ENCODE measurements around the gene ENHO. TPM values are rescaled to one million over a fixed set of nuclear protein-coding genes. Genes with fewer than 3 reads are reported as not detected.
A peak's percentile ranks its signal among the peaks of the same experiment; 100 is the strongest.

Gene ENHO
- 4.0 TPM in 1 of 2 replicates, not detected in the other for total RNA-seq (2014; rRNA removed; shearing (Covaris generic); ENCODE audit: low replicate concordance)

- peak; percentile 90 for DNase-seq (ENCODE audit: low read depth)
- in situ Hi-C loops (cut with HindIII; ENCODE audit: low pct_unique_long_range_greater_than_20kb, low sequenced_read_pairs) = no loop called here
These were observed at the start of gene ENHO for GRCh38 chr9:34522971-34523797. TSS of gene ENHO (minus strand) at chr9:34522990. CDS start at chr9:34521695, 1,295 bp downstream.

- in situ Hi-C loops (cut with HindIII; ENCODE audit: low pct_unique_long_range_greater_than_20kb, low sequenced_read_pairs) = no loop called here
- no peak for DNase-seq (ENCODE audit: low read depth)
These were observed 49.3 kb upstream of the ENHO start for GRCh38 chr9:34572092-34572491.

- DNase-seq (ENCODE audit: low read depth) = no peak
- in situ Hi-C loops (cut with HindIII; ENCODE audit: low pct_unique_long_range_greater_than_20kb, low sequenced_read_pairs) = no loop called here
These were observed 48.7 kb upstream of the ENHO start for GRCh38 chr9:34571481-34571810.

DNA sequence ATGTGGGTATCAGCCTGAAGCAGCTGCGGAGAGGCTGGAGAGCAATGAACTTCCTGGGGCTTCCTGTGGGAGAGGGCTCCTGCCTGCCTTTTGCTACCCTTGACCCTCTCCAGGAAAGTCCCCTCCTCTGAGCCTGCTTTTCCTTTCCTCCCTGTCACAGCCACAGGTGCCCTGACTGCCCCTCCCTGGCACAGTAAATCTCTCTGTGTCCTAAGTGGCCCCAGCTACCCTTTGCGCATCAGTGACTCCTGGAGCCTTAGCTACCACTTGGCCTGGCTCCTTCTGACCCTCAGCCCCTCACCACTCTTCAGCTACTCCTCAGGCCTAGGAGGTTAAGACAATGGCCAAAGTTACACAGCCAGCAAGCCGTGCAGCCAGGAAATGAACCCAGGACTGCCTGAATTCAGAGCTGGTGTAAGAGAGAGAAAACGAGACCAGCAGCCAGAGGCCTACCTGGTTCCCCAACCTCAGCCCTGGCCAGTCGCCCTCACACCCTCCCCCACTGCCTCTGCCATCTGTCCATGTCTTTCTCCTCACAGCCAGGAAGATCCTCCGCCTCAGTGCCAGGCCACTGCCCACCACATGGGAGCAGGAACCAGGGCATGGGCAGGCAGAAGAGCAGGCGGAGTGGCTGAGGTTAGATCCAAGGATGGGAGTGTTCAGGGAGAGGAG is 48.2 kb upstream of the ENHO start:
- in situ Hi-C loops (cut with HindIII; ENCODE audit: low pct_unique_long_range_greater_than_20kb, low sequenced_read_pairs) = no loop called here
- no peak for DNase-seq (ENCODE audit: low read depth)

DNA sequence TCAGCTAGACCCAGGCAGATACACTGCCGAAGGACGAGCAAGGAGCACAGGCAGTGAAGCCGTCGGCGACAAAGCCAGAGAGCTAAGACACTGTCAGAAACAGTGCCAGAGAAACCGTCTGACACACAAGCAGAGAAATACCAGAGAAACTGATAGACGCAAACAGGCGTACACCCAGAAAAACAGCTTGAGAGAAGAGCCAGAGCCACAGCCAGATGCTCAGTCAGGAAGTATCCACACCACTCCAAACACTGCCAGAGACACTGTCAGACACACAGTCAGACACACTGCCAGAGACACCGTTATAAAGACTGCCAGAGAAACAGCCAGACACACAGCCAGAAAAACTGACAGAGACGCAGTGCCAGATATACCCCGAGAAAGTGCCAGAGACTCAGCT is 47.6 kb upstream of the ENHO start:
- in situ Hi-C loops (cut with HindIII; ENCODE audit: low pct_unique_long_range_greater_than_20kb, low sequenced_read_pairs) = no loop called here
- DNase-seq (ENCODE audit: low read depth) = no peak

DNA sequence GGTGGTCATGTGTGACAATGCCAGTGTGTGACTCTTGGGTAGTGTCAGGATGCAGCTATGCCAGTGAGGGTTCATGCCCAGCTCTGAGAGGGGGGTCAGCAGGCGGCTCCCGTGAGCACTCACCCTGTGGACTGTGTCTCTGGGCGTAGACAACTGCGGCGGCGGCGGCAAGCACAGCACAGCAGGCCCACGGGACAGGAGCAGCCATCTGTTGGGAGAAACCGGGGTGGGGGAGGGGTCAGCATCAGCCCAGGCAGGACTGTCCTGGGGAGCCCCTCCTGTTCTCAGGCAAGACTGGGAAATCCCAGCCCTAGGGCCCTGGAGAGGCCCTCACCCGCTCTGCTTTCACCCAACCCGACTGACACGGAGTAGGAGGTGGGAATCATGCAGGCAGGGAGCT is 46.0 kb upstream of the ENHO start:
- DNase-seq (ENCODE audit: low read depth) = no peak
- in situ Hi-C loops (cut with HindIII; ENCODE audit: low pct_unique_long_range_greater_than_20kb, low sequenced_read_pairs) = no loop called here

GRCh38 chr9:34568133-34568532 is 45.3 kb upstream of the ENHO start:
- in situ Hi-C loops (cut with HindIII; ENCODE audit: low pct_unique_long_range_greater_than_20kb, low sequenced_read_pairs) = no loop called here
- no peak for DNase-seq (ENCODE audit: low read depth)

- in situ Hi-C loops (cut with HindIII; ENCODE audit: low pct_unique_long_range_greater_than_20kb, low sequenced_read_pairs) = no loop called here
- no peak for DNase-seq (ENCODE audit: low read depth)
These were observed 44.2 kb upstream of the ENHO start for GRCh38 chr9:34566972-34567371.

GRCh38 chr9:34566322-34566721 is 43.5 kb upstream of the ENHO start:
- no peak for DNase-seq (ENCODE audit: low read depth)
- in situ Hi-C loops (cut with HindIII; ENCODE audit: low pct_unique_long_range_greater_than_20kb, low sequenced_read_pairs) = no loop called here

- DNase-seq (ENCODE audit: low read depth) = no peak
- in situ Hi-C loops (cut with HindIII; ENCODE audit: low pct_unique_long_range_greater_than_20kb, low sequenced_read_pairs) = no loop called here
These were observed 43.1 kb upstream of the ENHO start for GRCh38 chr9:34565856-34566255.

DNA sequence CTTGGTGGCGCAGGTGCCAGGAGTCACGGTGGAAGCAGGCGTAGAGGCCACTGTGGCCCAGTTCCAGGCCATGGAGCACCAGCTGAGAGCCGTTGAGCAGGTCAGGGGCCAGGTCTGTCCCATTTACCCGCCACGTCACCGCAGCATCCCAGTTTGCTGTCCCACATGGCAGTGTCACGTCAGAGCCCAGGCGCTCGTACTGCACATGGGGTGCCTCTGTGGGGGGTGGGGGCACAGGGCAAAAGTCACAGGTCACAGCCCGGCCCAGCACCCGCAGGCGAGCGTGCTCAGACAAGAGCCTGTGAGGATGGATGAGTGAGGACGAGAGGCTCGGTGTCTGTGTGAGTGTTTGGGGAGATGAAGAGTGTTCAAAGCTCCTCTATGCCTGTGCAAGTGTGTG is 41.8 kb upstream of the ENHO start:
- in situ Hi-C loops (cut with HindIII; ENCODE audit: low pct_unique_long_range_greater_than_20kb, low sequenced_read_pairs) = no loop called here
- no peak for DNase-seq (ENCODE audit: low read depth)

DNA sequence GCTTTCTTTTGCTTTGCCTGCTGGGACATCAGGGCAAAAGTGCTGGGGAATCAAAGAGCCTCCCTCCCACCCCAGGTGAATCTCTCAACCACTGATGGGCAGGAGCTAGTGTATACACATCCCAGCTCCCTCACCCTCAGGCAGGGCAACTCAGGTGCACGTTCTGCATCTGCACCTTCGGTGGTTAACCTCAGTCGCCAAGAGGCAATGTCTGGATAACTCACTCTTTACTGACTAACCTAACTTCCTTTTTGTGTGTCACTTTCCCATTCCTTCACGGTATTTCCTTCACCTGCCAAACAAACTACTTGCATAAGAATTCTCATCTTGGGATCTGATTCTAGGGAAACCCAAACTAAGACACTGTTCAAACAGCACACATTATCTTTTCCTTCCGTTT is 40.5 kb upstream of the ENHO start:
- in situ Hi-C loops (cut with HindIII; ENCODE audit: low pct_unique_long_range_greater_than_20kb, low sequenced_read_pairs) = no loop called here
- DNase-seq (ENCODE audit: low read depth) = no peak

DNA sequence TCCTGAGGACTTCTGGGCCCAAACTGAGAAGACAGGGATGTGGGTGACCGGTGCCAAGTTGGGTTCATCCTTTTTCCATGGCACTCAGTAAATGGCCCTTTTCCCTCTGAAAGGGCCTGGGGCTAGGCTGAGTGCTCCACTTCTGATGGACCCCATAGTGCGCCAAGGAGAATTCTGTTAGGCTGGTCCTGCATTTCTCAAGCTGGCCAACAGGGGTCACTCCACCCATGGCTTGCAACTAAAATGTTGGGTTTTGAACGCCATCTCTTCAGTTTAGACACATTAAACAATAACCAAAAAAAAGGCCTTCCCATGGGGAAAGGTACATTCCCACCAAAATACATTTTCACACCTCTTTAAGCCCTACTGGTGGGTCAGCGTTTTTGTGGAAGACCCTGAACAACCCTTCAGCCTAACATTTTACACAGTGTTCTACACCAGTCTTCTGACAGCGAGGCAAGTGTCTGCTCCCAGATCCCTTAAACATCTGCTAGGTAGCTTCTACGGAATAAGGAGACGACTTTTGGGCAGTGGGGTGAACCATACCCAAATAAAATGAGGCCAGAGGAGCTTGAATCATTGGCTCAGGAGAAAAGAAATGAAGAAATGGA is 39.5 kb upstream of the ENHO start:
- DNase-seq (ENCODE audit: low read depth) = no peak
- in situ Hi-C loops (cut with HindIII; ENCODE audit: low pct_unique_long_range_greater_than_20kb, low sequenced_read_pairs) = no loop called here

GRCh38 chr9:34560599-34561214 is 37.9 kb upstream of the ENHO start:
- no peak for DNase-seq (ENCODE audit: low read depth)
- in situ Hi-C loops (cut with HindIII; ENCODE audit: low pct_unique_long_range_greater_than_20kb, low sequenced_read_pairs) = no loop called here

DNA sequence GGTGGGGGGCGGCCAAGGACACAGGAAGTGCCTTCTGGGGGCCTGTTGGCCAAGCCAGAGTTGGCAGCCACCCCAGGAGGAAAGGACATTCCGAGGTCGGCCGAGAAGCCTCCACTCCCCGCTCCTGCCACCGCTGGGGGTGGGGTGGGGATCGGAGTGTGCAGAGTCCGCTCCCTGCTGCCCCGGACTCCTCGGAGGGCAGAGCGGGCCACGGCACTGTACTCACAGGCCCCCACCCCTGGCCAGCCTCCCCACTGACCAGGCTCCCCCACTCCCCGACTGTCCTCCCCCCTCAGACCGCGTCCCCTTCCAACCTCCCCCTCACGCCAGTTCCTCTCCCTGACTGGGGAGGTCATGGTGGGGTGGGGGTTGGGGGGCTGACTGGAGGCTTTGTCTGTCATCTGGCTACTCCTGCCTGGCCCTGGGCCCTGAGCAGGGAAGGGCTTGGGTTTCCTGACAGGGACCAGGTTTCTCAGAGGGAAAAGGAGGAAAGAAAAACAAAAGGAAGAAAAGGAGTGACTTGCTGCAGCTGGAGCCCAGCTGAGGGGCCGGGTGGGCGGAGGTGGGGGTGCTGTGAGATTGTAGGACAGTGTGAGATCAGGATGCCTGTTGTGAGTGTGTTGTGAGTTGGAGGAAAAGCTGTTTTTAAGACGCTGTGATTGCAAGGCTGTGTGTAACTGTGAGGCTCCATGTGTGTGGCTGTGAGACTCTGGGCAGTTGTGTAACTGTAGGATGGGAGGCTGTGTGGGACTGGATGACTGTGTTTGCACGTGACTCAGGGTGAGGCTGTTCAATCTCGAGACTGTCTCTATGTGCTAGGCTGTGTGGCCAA is 37.0 kb upstream of the ENHO start:
- DNase-seq (ENCODE audit: low read depth) = no peak
- in situ Hi-C loops (cut with HindIII; ENCODE audit: low pct_unique_long_range_greater_than_20kb, low sequenced_read_pairs) = no loop called here

DNA sequence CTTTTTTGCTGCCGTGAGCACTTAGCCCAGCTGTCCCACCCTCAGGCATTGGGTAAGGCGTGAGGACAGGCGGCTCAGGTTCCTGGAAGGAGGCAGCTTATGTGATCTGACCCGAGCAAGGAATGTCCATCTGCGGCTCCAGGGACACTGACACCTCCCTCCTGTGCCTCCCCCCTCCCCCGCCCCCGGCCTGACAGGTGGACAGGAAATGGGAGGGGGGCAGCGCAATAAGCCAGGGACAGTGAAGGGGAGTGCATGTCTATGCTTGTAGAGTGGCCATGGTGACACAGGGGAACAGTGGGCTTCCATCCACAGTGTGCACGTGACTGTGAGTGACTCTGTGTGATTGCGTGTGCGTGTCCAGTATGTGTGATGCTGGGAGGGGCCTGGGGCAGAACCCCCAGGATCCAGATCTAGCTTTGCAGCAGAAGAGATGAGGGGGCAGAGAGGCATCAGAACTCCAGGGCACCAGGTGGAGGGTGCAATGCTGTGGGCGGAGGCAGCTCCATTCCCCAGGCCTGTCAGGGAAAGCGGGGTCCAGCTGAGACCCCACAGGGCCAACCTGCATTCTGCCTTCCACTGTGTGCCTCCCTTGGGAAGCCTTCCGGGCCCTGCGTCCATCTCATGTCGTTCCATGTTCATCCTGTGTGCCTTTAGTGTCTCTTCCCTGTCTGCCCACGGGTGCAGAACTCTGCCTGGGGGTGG is 36.3 kb upstream of the ENHO start:
- no peak for DNase-seq (ENCODE audit: low read depth)
- in situ Hi-C loops (cut with HindIII; ENCODE audit: low pct_unique_long_range_greater_than_20kb, low sequenced_read_pairs) = no loop called here

- in situ Hi-C loops (cut with HindIII; ENCODE audit: low pct_unique_long_range_greater_than_20kb, low sequenced_read_pairs) = no loop called here
- no peak for DNase-seq (ENCODE audit: low read depth)
These were observed 35.6 kb upstream of the ENHO start for GRCh38 chr9:34558364-34558763.
